GM19455 (cell line): ENCODE data around the gene ANKRD36C.
"Not testable (repeated sequence)": the region's sequence is repeated elsewhere in the genome, so short reads cannot be mapped to it uniquely, and the experiment has no call there.

Source experiments
- ATAC-seq: cut with Tn5 transposase; IDR thresholded peaks from one replicate; pipeline ENCODE4 v1.9.1; 2021; ENCODE audit not compliant: unreplicated experiment

The ANKRD36C gene

DNA sequence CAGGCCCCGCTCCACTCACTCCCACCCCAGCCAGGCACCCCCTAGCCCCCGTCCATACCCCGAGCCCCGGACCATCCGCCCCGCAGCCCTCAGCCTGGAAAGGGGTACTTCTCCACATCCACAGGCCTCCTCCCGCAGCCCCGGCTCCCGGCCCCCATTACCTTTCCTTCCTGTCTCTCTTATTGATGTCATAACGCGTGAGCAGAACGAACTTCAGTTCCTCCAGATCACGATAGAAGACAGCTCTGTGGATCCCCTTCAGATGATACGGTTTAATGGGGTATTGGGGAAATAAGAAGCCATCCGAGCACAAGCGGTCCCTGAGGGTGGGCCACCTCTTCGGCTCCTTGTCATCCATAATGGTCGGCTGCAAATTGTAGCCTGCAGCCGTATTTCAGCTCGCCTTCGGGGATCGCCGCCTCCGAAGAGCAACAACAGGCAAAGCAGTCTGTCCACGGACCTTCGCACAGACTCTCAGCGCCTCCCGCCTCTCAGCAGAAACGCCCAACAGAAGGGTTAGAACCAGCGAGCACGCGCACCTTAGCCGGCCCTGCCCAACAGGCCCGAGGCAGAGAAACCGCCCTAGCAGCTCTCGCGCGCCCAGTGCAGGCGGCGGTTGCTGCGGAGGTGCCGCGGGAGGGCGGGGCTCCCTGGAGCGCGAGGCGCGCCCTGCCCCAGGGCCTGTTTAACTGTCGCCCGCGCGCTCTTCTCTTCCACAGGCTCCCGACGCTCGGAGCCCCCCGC, at the start of gene ANKRD36C:
Gene ANKRD36C (minus strand): TSS at position 474 of the 744 bp plus-strand sequence. CDS start 116 bp downstream, at position 358.
- peak; percentile 94 for ATAC-seq

DNA sequence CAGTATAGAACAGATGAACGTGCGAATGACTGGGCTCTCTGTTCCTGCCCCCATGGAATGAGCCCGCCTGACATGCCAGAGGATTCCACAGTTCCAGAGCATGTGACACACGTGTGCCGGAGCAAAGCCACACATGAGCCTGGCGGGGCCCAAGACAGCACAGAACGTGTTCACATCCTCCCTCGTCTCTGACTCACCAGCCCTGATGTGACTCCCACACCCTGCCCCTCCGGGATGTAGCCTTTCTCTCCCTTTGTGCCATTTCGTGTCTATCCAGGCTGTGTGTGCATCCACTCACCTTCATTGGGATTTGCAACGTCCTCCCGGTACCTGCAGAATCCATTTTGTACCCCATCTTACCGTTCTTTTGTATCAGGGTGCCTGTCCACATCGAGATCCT, 43.9 kb upstream of the ANKRD36C start:
- ATAC-seq, result not testable (repeated sequence)

DNA sequence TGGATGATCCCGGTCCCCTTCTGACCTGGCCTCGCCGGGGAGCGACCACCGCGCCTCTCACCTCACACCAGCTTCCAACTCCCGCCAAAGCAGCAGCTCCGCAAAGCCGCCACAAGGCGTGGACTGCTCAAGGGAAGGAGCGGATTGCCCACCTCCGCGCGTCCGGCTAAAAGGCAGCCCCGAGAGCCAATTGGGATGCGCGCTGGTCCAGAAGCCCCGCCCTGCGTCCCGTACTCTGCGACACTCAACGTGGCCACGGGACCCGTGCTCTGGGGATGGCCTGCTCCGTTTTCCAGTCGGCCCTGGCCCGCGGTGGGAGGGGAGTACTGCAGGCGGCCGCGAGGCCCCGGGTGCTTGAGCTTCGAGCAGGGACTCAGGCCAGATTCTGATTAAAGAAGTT, 43.2 kb upstream of the ANKRD36C start, which contains the start of gene GPAT2:
Gene GPAT2 (minus strand): TSS at position 125 of the 400 bp plus-strand sequence. CDS start 2,557 bp downstream, outside the sequence.
- ATAC-seq, result not testable (repeated sequence)

DNA sequence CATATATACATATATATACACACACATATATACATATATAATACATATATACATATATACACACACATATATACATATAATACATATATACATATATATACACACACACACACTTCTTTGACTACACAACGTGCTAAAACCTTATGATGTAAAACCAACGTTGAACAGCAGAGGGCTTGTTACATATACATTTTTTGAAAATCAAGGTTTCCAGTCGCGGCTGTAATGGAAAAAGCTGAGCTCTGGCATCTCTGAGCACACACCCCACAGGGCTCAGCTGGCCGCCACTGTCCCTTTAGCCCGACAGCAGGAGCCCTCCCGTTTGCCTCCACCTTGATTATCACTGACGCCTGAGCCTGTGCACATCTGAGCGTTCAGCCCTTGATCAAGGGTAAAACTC, 42.4 kb upstream of the ANKRD36C start:
- ATAC-seq, result not testable (repeated sequence)

DNA sequence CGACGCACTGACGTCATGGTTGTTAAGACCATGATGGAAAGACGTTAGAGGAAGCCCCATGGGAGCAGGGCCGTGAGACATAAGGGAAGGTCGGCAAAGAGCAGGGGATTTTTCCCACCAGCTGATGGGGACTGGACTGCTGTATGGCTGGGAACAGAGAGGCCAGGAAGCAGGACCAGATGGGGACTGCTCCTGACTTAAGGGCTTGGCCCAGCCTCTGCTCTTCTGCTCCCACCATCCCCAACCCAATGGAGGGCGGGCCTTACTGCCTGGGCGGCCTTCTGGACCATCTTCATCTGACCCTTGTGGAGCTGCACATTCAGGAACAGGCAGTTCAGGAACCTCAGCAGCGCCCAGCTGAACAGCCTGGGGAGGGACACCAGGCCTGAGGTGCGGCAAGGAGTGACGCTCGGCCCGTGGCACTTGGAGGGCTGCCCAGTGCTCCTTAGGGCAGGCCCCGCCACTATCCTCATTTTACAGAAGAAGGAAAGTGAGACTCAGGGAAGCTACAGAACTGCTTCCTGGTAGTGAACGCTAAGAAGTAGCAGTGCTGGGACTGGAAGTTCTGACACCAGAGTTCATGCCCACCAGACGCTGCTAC, 36.2 kb upstream of the ANKRD36C start:
- ATAC-seq, result not testable (repeated sequence)

DNA sequence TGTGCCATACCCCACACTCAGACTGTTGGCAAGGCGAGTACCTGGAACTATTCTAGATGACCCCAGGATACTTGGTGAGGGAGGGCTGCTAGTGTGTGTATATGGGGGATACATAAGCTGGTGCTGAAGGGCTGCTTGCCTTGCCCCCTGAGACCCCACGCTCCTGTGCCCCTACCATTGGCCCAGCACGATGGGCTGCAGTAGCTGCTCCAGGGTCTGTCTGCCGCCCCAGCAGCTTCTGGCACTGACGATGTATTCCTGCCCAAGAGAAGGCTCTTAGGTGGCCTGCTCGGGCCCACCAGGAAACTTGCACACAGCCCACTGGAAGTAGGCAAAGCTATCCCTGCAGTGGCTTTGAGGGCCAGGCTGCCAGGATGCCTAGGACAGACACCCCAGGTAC, 34.1 kb upstream of the ANKRD36C start:
- not testable (repeated sequence) for ATAC-seq

DNA sequence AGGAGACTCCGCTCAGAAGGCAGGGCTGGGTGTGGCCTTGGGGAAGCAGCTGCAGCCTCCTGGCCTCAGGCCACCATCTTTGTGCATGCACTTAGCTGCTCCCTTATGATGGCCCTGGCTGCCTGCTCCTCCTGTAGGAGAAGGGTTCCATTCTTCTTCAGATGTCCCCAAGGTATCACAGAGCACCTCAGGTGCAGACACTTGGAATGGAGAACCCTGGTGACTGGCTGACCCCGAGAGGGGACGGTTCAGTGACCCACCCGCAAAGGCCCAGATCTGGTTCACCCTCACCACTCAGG, 33.5 kb upstream of the ANKRD36C start:
- ATAC-seq, result no peak

DNA sequence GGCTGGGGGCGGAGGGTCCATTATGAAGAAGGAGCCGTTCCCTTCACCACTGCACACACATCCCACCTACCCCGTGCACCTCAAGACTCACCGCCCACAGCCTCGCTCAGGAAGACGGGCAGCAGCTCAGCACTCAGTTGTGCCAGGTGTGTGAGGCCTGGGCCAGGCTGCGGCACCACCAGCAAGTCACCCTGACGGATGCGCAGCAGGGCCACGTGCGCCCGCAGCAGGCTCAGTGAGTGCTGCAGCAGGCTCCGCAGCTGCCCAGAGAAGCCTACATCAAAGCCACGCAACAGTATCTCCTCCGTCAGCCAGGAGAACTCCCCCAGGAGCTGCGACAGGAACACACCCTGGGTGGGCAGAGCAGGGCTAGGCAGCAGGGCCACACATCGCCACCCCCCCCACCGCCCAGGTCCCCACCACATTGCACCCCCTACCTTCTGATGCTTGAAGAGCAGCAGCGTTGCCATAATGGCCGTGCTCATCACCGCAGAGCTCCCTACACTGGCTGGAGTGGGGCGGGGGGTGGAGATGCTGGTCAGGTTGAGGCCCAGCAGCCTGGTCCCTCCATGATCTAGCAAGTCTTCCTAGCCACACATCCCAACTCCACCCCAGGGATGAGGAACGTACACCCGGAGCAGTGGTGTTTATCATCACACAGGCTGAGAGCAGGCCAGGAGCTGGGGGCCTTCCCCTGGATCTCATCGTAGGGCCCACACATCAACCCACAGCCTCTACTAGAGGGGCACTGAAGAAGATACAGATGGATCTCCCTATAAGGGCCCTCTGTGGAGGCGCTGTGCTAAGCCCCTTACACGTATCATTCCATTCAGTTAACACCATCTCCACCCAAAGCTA, 32.9 kb upstream of the ANKRD36C start:
- no peak for ATAC-seq

DNA sequence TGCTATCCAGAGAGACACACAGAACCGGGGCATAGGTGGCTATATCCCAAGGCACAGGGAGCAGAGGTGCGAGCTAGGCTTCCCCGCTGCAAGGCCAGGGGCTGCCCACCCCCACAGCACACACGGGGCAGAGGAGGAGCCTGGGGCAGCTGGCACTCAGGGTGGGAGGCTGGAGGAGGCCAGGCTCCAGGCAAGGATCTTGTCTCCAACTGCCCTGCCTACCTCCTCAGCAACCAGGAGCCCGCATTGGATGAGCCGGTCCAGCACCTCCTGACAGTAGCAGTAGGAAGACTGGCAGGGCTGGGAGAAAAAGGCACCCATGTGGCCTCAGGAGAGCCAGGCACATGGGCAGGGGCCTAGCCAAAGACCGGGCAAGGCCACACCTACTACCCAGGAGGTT, 32.1 kb upstream of the ANKRD36C start:
- ATAC-seq, result not testable (repeated sequence)

DNA sequence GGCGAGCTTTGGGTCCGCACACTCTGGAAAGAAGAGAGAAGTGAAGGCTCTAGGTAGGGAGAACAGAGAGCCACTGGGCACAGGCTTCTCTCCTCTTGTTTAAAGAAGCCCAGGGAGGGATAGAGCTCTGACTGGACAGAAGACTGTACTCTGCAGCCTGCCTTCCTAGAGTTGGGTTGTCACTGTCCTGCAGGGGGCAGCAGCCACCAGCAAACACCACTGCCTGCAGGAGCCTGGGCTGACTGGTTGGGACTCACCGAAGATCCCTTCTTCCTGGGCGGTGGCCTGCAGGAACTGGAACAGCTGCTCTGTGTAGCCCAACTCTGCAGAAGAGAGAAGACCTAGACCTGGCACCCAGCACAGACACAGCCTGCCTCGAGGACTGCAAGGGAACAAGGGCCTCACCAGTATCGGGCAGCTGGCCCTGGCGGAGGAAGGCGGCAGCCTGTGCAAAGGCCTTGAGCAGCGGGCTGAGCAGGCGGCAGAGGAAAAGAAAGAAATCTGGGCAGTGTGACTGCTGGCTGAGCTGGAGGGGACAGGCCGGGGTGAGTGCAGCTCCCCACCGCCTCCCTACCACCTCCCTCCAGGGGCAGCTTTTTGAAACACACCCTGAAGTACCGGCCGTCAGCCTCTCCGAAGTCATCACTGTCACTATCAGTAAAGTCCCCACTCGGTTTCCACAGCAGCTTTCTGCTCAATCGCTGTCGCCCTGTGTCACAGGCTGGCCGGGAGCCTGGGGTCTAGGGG, 31.2 kb upstream of the ANKRD36C start:
- ATAC-seq, result not testable (repeated sequence)

DNA sequence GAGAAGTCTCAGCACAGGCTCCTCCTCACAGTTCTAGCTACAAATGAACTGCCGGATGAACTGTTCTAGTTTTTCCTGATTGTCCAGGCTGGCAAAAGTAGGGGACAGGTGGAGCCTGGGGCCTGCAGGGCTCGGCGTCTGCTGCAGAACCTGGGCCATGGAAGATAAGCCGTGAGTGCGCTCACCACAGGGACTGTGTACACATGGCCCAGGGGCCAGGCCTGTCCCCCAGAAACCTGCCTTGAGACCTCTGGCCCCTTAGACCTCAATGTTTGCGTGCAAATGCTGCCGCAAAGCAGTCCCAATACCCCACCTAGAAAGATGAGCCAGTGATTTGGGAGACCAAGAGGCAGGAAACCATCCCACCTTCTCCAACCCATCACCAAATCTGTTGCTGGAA, 30.5 kb upstream of the ANKRD36C start:
- ATAC-seq, result not testable (repeated sequence)

DNA sequence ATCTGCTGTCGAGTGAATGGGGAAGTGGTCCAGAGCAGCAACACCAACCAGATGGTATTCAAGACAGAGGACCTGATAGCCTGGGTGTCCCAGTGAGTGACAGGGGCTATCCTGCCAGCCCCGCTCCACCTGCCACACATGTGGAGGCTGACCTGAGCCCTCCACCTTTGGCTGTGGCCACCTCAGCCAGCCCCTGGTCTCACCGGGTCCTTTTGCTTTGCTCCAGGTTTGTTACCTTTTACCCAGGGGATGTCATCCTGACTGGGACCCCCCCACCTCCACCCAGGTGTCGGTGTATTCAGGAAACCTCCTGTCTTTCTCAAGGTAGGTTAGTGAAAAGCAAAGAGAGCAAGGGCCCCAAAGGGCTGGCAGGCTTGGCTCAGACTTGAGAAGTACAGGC, 29.5 kb upstream of the ANKRD36C start:
- not testable (repeated sequence) for ATAC-seq

DNA sequence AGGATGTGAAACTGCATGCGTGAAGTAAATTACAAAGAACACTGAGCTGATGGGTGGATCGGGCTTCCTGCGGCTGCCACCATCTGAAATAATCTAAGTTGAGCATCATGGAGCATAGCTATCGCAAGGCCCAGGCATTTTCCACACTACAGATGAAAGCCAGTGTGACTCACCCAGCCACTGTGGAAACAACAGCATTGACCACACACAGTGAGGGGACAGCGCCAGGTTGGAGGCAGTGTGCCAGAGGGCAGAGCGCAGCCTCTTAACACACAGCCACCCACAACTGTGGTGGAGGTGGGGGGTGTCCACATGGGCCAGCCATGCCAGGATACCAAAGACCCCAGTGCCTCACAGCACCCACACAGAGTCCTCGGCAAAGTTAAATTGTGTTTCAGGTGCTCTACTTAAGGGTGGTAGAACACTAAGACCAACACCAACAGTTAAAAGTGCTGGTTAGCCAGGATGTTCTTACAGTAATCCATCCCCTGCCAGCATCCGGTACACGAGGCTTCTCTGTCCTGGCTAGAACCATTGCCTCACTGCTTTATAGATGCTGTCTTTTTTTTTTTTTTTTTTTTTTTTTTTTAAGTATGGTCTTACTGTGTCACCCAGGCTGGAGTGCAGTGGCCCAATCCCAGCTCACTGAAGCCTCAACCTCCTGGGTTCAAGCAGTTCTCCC, 28.4 kb upstream of the ANKRD36C start:
- not testable (repeated sequence) for ATAC-seq

DNA sequence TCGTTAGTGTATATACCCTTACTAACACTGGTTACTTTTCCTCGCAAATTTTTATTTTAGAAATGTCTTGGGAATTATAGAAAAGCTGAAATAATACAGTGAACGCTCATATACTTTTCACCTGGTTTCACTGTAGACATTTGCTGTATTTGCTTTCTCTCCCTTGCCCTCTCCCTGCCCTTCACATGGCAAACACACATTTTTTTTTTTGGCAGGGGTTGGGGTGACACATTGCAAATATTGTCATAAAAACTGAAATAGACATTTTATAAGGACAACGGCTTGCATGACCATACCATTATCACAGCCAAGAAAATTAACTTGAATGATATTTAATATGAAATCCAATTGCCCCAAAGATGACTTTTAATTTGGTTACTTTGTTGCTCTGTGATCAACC, 24.7 kb upstream of the ANKRD36C start:
- not testable (repeated sequence) for ATAC-seq

DNA sequence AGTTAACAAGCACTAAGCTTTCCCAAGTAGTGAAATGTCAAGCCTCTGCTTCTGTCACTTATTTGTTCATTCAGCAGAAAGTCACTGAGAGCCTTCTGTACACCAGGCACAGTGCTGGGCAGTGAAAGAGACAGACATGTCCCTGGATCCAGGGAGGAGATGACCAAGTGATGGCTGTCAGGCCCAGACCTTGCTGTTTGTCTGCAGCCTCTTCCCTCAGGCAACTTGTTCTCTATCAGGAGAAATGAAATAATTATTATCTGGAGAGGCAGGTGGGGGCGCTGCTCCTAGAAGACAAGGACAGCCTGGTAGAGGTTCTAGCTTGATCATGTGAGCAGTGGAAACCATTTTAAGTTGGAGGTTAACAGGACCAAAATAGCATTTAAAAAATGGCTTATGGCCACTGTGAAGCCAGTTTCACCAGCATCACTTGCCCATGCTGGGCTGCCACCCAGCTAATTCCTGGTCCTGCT, 21.2 kb upstream of the ANKRD36C start:
- not testable (repeated sequence) for ATAC-seq

DNA sequence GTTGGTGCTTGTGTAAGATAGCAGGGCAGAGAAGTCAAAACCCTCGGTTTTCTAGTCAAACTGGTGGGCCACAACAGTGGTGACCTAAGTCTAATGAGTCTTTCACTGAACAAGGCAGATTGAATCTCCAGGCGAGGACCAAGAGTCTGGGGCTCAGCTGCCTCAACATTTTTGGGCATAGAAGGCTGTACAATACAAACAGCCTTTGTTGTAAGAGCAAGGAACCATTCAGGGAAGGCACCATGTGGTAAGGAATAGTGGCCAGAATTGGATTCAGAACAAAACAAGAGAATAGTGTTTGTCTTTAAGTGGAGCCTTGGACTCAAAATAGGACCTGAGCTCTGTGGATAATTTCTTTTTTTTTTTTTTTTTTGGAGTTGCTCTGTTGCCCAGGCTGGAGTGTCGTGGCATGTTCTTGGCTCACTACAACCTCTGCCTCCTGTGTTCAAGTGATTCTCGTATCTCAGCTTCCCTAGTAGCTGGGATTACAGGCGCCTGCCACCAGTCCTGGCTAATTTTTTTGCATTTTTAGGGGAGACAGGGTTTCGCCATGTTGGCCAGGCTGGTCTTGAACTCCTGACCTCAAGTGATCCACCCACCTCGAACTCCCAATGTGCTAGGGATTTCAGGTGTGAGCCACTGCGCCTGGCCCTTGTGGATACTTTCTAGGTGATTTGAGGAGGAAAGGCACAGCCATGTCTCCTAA, 20.6 kb upstream of the ANKRD36C start:
- ATAC-seq, result not testable (repeated sequence)

DNA sequence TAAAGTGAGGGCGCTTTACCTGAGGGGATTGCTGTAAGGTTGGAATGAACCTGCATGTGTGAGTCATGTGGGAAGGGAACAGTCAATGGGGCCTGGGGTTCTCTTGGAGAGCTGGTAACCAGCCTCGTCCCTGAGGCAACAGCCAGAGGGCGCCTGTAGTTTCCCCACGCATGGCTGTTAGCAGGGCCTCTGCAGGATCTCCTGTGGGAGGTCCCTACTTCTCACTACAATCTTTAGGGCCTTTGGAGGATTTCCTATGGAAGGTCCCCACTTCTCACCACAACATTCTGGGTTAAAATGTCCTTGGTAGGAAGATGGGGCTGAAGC, 19.5 kb upstream of the ANKRD36C start:
- ATAC-seq, result not testable (repeated sequence)

DNA sequence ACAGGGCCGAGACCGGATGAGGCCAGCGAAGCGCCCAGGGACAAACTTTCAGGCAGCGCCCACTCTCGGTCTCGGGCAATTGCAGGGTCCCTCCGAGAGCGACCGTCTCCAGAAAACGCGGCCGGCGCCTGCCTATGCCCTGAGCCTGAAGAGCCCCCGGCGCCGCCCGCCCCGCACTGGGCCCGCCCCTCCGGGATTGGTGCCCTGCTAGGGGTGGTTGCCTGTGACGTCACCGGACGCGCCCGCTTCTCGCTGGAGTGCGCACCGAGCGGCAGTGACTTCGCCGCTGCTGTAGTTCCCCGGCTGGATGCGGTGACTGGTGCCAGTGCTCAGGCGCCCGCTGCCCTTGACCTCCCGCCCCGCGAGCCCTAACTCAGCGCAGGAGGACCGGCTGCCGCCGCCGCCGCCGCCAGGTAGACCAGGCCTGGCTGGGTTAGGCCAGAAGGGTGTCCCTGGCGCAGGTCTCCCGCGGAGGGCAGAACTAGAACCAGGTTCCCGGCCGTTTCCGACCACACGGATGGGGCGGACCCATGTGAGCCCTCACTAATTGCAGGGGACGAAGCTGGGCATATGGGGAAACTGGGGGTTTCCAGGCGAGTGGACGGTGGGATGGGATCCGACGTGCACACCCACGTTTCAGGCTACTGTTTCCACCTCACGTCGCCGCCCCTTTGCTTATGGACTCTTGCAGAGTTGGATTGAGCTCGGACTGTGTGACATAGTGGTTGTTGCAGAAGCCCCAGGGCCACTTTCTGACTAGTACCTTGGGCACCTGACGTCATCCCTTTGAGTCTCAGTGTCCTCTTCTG, 18.9 kb upstream of the ANKRD36C start:
- ATAC-seq, result peak; percentile 98

DNA sequence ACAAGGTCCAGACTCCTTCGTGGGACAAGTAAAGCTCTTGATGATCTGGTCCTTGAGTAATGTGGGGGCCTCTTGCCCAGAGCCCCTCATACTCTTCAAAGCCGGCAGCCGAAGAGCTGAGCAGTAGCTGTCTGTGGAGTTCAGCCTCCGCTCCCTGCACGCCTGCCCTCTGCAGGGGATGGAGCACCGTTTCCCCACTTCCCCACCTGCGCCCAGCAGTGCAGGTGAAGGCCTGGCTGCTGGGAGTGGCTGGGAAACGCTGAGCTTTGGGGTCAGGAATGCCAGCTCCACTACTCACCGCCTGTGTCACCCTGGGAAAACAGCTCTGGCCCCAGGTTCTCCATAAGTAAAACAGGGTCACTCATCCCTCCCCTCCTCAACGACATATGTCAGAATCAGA, 18.2 kb upstream of the ANKRD36C start:
- ATAC-seq, result peak; percentile 4
